Heart left ventricle (tissue), 13 donors: ENCODE data around the gene FBLN2.

Experiments used
- CTCF ChIP-seq, 12 donors: fragments of 200-600 bp; sonication (generic) in 4 of 12; IDR thresholded peaks; one replicate each; pipeline versions ENCODE4 v1.5.0 to v1.8.0; 2018 to 2022; ENCODE audit warnings: antibody characterized with exemption in 12 of 12, mild to moderate bottlenecking in 5 of 12
- POLR2A ChIP-seq, 2 donors: fragments of 450-650 bp; IDR thresholded peaks; one replicate each; pipeline ENCODE4 v1.6.1; 2017; ENCODE audit warnings: antibody characterized with exemption in 2 of 2, mild to moderate bottlenecking in 2 of 2, moderate library complexity in 2 of 2
- donor health status: ischemic (EF 13 %, LVEDD 7.1; RV severe dilation, severe dysfunction).
- donor health status: DM: no; HTN: yes; CAD: no.
- donor health status: DM: no; HTN: no; CAD: no.
- donor health status: ischemic (EF 25% LVEDD 6.9; RV normal size, moderate dysfunction).
- donor health status: ischemic (EF 25% LVEDD 5.7; RV mildly dilated, moderate dysfunction).
- donor health status: ischemic (EF 35%, LVEDD 5.7; RV mildly dilated, moderate dysfunction).
- donor health status: nonischemic (EF 11% LVEDD 7.7; RV severe dilation, severe dysfunction).
- donor health status: DM: yes; HTN: yes; CAD: no.
- donor health status: PGD.
- donor health status: ischemic (EF 29% LVEDD 5.4; RV normal size, mild dysfunction).
- donor health status: nonischemic (EF 23%, LVEDD 6.1; RV moderate dilation, normal function).

- no peak for TF ChIP-seq CTCF (IDR thresholded peaks at IDR 0.05)
- no peak for TF ChIP-seq POLR2A (IDR thresholded peaks at IDR 0.05)
Measured at GRCh38 chr3:13620776-13621365, 71.9 kb downstream of the FBLN2 start.
